Thoracic aorta (tissue), 2 donors: ENCODE measurements around the gene MXD1. TPM values are rescaled to one million over a fixed set of nuclear protein-coding genes. Genes with fewer than 3 reads are reported as not detected.

ENCODE experiments used
- ATAC-seq: fragments of 150-250 bp; one replicate; pipeline ENCODE4 v1.8.0; 2017; ENCODE audit warnings: low read depth; ENCODE audit not compliant: insufficient number of reproducible peaks, low FRiP score
- DNase-seq: peaks from one replicate; pipeline ENCODE4 v3.0.0-alpha.2; 2020; ENCODE audit warnings: low spot score
- H3K27ac ChIP-seq, 2 donors: fragments of 200-600 bp; sonication (generic); 1 replicate in 1 of 2; 2 replicates in 1 of 2; pipeline ENCODE4 v1.5.1; 2016; ENCODE audit warnings: mild to moderate bottlenecking in 2 of 2, moderate library complexity in 2 of 2
- H3K27me3 ChIP-seq: fragments of 200-600 bp; sonication (generic); replicated peaks from 2 replicates; pipeline ENCODE4 v1.6.0; 2016; ENCODE audit warnings: mild to moderate bottlenecking; ENCODE audit not compliant: insufficient read depth
- H3K36me3 ChIP-seq: fragments of 200-600 bp; sonication (generic); one replicate; pipeline ENCODE4 v1.5.1; 2016
- H3K4me1 ChIP-seq, 2 donors: fragments of 200-600 bp; sonication (generic); 1 replicate in 1 of 2; 2 replicates in 1 of 2; pipeline versions ENCODE4 v1.5.1 to v1.6.0; 2016; ENCODE audit warnings: low read depth in 2 of 2, mild to moderate bottlenecking in 1 of 2; ENCODE audit not compliant: control insufficient read depth in 1 of 2
- H3K4me3 ChIP-seq: fragments of 200-600 bp; sonication (generic); 2 replicates; pipeline ENCODE4 v1.5.1; 2016; ENCODE audit warnings: mild to moderate bottlenecking
- H3K9me3 ChIP-seq: fragments of 200-600 bp; sonication (generic); 2 replicates; pipeline ENCODE4 v1.5.1; 2016
- total RNA-seq, 2 donors: library from RNA; depleted of rRNA; stranded (reverse); fragments of >200 nt; gene quantifications; one replicate each; pipeline versions ENCODE4 v1.1.0 to v1.2.3, GENCODE V29; 2016
- TF ChIP-seq, protein P1 (sequence below): fragments of 200-600 bp; sonication (generic); IDR thresholded peaks from one replicate; pipeline ENCODE4 v1.5.1; 2019; ENCODE audit warnings: antibody characterized with exemption

MXD1 gene
- total RNA-seq, 2 donors from 2014 or later, result 13.8 to 28.4 TPM

DNA sequence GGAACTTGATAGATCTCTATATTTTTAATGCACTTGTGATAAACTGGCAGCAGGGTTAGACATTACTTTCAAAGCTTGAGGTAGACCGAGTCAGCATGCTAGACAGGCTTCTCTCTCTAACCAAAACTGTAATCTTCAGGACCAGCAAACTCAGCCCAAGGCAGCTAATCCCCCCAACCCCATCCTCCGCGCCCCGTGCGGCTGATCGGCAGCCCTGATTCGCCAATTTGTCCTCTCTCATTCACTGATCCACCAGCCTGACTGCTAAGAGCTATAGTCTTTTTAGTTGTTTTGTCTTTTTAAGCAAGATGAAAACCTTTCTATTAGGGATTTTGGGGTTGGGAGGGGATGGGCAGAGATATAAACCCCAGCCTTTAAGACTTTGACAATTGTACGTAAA lies 25.8 kb downstream of the MXD1 start:
- Histone ChIP-seq H3K4me3 (no peak overlapping the region), H3K4me1 (no peaks in the 10 kb centered on the region), H3K27ac (no peak overlapping the region), H3K27me3 (no peaks in the 10 kb centered on the region), H3K9me3 (no peaks in the 10 kb centered on the region), H3K36me3 (peaks cover 46% of the 10 kb centered on the region)
- no peak for DNase-seq
- TF ChIP-seq, protein P1, sequence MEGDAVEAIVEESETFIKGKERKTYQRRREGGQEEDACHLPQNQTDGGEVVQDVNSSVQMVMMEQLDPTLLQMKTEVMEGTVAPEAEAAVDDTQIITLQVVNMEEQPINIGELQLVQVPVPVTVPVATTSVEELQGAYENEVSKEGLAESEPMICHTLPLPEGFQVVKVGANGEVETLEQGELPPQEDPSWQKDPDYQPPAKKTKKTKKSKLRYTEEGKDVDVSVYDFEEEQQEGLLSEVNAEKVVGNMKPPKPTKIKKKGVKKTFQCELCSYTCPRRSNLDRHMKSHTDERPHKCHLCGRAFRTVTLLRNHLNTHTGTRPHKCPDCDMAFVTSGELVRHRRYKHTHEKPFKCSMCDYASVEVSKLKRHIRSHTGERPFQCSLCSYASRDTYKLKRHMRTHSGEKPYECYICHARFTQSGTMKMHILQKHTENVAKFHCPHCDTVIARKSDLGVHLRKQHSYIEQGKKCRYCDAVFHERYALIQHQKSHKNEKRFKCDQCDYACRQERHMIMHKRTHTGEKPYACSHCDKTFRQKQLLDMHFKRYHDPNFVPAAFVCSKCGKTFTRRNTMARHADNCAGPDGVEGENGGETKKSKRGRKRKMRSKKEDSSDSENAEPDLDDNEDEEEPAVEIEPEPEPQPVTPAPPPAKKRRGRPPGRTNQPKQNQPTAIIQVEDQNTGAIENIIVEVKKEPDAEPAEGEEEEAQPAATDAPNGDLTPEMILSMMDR, result no peak
- no peak for ATAC-seq

DNA sequence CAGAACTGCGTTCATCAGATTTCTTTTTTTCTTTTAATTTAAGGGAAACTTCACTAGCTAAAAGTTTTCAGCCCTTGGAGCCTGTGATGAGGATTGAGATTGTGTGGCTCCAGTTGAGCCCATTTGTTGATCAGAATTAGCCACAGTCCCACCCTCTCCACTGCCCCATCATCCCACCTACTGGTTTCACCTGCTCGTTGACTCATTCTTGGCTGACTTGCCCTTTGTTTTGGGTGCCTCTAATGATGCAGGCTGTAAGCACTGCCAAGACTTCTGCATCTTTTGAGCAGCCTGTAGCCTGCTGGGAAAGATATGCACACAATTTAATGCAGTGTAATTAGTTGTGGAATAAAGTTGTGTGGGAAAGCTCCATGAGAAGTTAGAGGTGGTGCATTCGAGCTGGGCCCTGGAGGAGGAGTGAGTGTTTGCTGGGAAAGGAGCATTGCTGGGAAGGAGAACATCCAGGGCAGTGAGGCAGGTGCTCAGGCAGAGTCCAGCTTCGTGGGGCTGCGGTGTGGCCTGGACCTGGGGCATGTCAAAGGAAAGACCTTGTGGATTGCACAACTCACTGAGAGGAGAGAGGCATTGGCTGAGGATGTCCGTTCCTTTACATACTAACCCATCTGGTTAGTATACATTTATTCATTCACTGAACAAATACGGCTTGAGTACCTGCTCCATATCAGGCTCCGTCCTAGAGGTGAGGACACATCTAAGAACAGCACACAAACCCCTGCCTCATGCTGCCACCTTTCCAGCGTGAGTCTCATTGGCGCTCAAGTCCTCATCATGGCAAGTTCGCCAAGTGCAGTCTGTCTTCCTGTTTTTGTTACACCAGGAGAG lies 28.3 kb downstream of the MXD1 start:
- Histone ChIP-seq H3K9me3 (no peaks in the 10 kb centered on the region), H3K4me3 (no peak overlapping the region), H3K4me1 (no peaks in the 10 kb centered on the region), H3K27me3 (no peaks in the 10 kb centered on the region), H3K27ac (no peak overlapping the region), H3K36me3 (peaks cover 32% of the 10 kb centered on the region)
- TF ChIP-seq, protein P1, result no peak
- no peak for ATAC-seq
- DNase-seq, result no peak

DNA sequence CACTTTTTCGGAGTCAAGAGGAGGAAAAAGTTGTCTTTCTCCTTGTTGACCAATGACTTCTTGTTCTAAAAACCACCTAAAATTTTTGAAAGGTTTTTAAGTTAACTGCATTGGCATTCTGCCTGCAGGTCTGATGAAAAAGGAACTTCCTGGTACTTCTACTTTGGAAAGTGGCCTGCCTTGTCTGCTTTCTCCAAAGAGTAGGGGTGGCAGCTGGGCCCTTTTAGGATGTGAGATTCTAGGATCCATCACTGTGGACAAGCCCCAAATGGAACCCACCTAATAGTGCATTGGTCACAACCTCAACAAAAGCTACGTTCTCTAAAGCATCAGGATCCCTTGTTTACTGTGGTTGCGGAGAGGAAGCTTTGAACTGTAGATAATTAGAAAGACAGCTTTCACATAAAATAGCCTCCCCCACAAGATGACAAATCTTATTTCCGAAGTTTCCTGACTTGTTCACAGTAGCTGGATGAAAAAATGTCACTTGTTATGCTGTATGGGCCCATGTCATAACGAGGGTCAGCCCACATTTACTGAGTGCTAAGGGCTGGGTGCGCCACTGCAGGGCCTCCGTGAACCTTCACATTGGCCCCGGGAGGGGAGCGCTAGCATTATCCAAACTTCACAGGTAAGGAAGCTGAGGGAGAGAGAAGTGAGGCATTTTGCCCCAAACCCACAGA lies 29.1 kb downstream of the MXD1 start:
- no peak for ATAC-seq
- no peak overlapping the region for H3K27ac ChIP-seq
- no peak for DNase-seq
- H3K4me3 ChIP-seq, result no peak overlapping the region
- H3K4me1 ChIP-seq, result no peaks in the 10 kb centered on the region
- peaks cover 26% of the 10 kb centered on the region for H3K36me3 ChIP-seq
- TF ChIP-seq, protein P1, result no peak
- no peaks in the 10 kb centered on the region for H3K27me3 ChIP-seq
- no peaks in the 10 kb centered on the region for H3K9me3 ChIP-seq

DNA sequence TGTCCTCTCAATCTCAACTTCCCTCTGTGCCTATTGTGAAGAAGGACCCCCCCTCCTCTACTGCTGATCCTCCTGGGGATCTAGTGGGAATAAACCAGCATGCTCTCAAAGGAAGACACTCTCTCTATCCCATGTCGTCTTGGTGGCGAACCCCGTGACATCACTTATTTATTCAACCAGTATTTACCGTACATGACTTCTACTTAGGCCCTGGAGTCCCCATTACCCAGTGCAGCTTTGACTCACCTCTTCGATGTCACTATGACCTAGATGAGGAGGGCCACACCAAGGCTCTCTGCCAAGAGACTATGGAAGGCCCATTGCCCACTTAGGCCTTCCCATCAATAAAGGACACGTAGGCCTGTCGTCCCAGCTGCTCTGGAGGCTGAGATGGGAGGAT lies 29.8 kb downstream of the MXD1 start:
- TF ChIP-seq, protein P1, result no peak
- H3K4me1 ChIP-seq, result no peaks in the 10 kb centered on the region
- ATAC-seq (no peak), DNase-seq (no peak)
- no peak overlapping the region for H3K4me3 ChIP-seq
- H3K36me3 ChIP-seq, result peaks cover 23% of the 10 kb centered on the region
- no peaks in the 10 kb centered on the region for H3K27me3 ChIP-seq
- H3K9me3 ChIP-seq, result no peaks in the 10 kb centered on the region
- no peak overlapping the region for H3K27ac ChIP-seq

DNA sequence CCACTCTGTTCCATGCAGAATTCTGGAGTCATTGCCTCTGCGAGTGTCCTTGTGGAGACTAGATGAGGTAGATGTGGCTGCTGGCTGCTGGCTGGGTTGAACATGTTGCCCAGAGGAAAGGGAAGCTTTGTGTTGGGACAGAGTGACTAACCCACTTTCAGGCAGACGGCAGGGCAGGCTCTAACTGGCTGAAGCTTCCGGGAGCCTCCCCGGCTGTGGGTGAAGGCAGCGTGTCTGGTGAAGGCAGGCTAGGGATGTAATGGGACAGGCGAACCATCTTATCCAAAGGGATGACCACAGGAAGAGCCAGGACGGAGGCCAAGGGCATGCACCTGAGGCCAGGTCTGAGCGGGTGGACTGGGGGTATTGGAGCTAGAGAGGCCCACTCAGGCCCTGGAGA lies 30.5 kb downstream of the MXD1 start:
- H3K4me1 ChIP-seq, result no peaks in the 10 kb centered on the region
- H3K36me3 ChIP-seq, result peaks cover 19% of the 10 kb centered on the region
- H3K4me3 ChIP-seq, result no peak overlapping the region
- TF ChIP-seq, protein P1, result no peak
- no peak overlapping the region for H3K27ac ChIP-seq
- ATAC-seq (no peak), DNase-seq (no peak)
- H3K9me3 ChIP-seq, result no peaks in the 10 kb centered on the region
- no peaks in the 10 kb centered on the region for H3K27me3 ChIP-seq
